Activated CD4-positive, alpha-beta T cell treated with anti-CD3 and anti-CD28 coated beads, Interleukin-2, amount 10 ng/mL, durations not matched to agents 7 days and 5 days (primary cell): Measurements from ENCODE around the gene SPNS3. TPM values are rescaled to one million over a fixed set of nuclear protein-coding genes. Genes with fewer than 3 reads are reported as not detected.

ENCODE experiments used
- CTCF ChIA-PET: fragments of 350-600 bp; sonication (Branson Sonifier 250); formaldehyde crosslinking; loops from one replicate; lab custom pipeline; 2021; ENCODE audit warnings: antibody characterized with exemption; lab: Charles Lee
- POLR2A ChIA-PET: fragments of 350-600 bp; sonication (Branson Sonifier 250); formaldehyde crosslinking; loops from one replicate; lab custom pipeline; 2021; ENCODE audit warnings: antibody characterized with exemption; lab: Charles Lee
- DNase-seq: peaks from one replicate; pipeline ENCODE4 v3.0.0-alpha.2; 2020
- H3K27ac Mint-ChIP-seq: one replicate; pipeline ENCODE4 v1.8.0; 2021; ENCODE audit warnings: mild to moderate bottlenecking, moderate library complexity, mixed read lengths
- H3K27me3 Mint-ChIP-seq: one replicate; pipeline ENCODE4 v1.8.0; 2021; ENCODE audit warnings: mixed read lengths
- H3K36me3 Mint-ChIP-seq: one replicate; pipeline ENCODE4 v1.8.0; 2021; ENCODE audit warnings: low read depth, mixed read lengths
- H3K4me1 Mint-ChIP-seq: one replicate; pipeline ENCODE4 v1.8.0; 2021; ENCODE audit warnings: mixed read lengths
- H3K4me3 Mint-ChIP-seq: one replicate; pipeline ENCODE4 v1.8.0; 2021; ENCODE audit warnings: mild to moderate bottlenecking, moderate library complexity, mixed read lengths
- H3K9me3 Mint-ChIP-seq: one replicate; pipeline ENCODE4 v1.8.0; 2021; ENCODE audit warnings: mixed read lengths
- total RNA-seq, 2 experiments: library from RNA; stranded (reverse); gene quantifications; one replicate each; pipeline ENCODE4 v1.2.3, GENCODE V29; 2021

Gene SPNS3
- total RNA-seq, 2 experiments from 2014 or later = 6.5 to 8.0 TPM

DNA sequence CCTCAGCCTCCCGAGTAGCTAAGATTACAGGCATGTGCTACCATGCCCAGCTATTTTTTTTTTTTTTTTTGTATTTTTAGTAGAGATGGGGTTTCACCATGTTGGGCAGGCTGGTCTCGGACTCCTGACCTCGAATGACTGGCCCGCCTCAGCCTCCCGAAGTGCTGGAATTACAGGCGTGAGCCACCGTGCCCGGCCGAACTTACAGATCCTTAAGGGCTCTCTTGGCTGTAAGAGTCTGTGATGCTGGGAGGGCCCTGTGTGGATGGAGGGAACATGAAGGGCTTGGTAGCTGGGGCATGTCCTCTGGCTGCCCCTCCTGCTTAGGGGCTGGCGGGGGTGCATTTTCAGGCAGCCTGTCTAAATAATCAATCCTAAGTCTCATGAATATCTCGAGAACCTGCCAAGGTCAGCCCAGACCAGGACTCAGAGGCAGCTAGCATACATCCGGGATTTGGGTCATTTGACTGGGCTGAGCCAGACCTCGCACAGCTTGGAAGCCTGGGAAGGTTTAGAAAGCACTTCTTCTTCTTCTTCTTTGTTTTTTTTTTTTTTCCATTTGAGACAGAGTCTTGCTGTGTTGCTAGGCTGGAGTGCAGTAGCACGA, 17.1 kb downstream of the SPNS3 start:
- no peak overlapping the region for H3K4me3 Mint-ChIP-seq
- H3K9me3 Mint-ChIP-seq = no peaks in the 10 kb centered on the region
- no peaks in the 10 kb centered on the region for H3K27me3 Mint-ChIP-seq
- no peak overlapping the region for H3K27ac Mint-ChIP-seq
- CTCF ChIA-PET = interaction anchor here (0.5 to 1.5 kb wide), 3 partner anchors 14 to 275 kb away, joined by 3 to 4 read pairs (median 3); no protein-coding TSS in a partner anchor
- H3K4me1 Mint-ChIP-seq = peaks cover 9% of the 10 kb centered on the region
- DNase-seq = no peak
- POLR2A ChIA-PET = no interaction called here
- H3K36me3 Mint-ChIP-seq = no peaks in the 10 kb centered on the region

DNA sequence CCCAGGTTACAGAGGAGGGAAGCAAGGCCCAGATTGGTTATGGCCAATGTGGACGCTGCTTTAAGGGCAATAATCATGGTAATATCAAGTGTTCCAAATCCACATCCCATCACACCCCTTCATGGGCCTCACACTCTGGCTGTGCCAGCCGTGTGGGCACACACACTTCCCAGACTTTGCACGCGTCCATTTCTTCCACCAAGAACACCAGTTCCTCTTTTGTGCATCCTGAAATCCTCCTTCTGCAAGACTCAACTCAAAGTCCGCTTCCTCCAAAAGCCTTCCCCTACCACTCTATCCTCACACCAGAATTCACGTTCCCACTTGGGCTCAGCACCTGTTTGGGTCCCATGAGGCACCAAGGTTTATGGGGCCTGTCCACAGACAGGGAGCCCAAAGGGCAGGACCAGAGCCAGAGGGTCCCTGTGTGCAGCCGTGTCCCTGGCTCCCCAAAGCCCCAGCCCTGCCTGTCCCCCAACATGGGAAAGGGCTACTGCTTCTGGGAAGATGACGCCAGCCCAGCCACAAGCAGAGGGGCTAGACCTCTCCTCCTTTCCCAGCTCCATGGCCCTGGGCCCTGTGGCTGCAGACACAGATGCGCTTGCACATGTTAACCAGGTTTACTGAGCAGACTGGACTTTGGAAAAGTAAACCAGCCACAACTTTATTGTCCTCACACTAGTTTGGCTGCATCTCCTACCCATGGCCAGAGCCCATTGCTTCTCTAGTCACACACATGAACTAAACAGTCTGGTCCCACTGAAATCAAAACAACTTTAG, 20.3 kb downstream of the SPNS3 start:
- DNase-seq = no peak
- Mint-ChIP-seq H3K9me3 (no peaks in the 10 kb centered on the region), H3K27ac (no peak overlapping the region), H3K4me1 (peaks cover 9% of the 10 kb centered on the region), H3K4me3 (no peak overlapping the region), H3K27me3 (no peaks in the 10 kb centered on the region), H3K36me3 (no peaks in the 10 kb centered on the region)
- POLR2A ChIA-PET = no interaction called here
- CTCF ChIA-PET = interaction anchor here (0.6 to 3.8 kb wide), 2 partner anchors 9 to 987 kb away, joined by 5 to 10 read pairs; no protein-coding TSS in a partner anchor

DNA sequence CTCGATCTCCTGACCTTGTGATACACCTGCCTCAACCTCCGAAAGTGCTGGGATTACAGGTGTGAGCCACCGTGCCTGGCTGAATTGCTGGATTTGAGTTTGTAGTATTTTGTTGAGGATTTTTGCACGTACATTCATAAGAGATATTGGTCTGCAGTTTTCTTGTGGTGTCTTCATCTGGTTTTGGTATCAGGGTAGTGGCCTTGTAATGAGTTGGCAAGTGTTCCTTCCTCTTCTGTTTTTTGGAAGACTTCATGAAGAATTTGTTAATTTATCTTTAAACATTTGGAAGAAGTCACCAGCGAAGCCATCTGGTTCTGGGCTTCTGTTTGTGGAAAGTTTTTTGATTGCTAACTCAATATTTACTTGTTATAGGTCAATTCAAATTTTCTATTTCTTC, 26.9 kb downstream of the SPNS3 start:
- peaks cover 2% of the 10 kb centered on the region for H3K27me3 Mint-ChIP-seq
- peaks cover 11% of the 10 kb centered on the region for H3K36me3 Mint-ChIP-seq
- ChIA-PET CTCF (no interaction called here), POLR2A (no interaction called here)
- no peak overlapping the region for H3K4me3 Mint-ChIP-seq
- no peaks in the 10 kb centered on the region for H3K4me1 Mint-ChIP-seq
- no peak for DNase-seq
- H3K27ac Mint-ChIP-seq = no peak overlapping the region
- H3K9me3 Mint-ChIP-seq = peaks cover 12% of the 10 kb centered on the region

DNA sequence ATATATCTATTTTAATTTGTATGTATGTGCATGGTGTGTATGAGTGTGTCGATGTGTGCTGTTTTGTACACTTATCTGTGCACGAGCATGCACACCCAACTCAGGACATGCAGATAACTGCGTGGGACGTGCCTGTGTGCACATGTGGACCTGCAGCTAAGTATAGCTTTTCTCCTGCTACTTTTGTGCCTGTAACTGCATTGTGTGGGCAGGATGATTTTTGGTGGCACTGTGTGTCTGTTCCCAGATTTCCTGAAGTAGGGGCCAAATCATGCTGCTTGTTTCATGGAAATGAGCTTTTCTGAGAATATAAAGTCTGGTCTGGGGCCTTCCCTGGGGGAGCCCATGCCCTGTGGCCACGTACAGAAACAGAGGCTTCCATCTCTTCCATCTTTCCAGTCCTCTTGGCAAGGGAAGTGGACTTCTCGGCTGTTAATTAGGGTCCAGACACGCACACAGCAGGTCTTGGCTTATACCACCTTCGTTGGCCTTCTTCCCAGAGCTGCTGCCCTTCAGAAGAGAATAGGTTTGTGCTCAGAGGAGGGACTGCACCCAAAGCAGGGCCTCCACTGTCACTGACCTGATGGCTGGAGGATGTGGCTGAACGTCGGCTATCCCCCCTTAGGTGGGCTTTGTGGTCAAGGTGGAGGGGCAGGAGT, 30.2 kb downstream of the SPNS3 start:
- Mint-ChIP-seq H3K4me1 (no peaks in the 10 kb centered on the region), H3K4me3 (no peak overlapping the region)
- CTCF ChIA-PET = interaction anchor here (0.6 kb wide), 1 partner anchor 491 kb away, joined by 5 read pairs; no protein-coding TSS in a partner anchor

DNA sequence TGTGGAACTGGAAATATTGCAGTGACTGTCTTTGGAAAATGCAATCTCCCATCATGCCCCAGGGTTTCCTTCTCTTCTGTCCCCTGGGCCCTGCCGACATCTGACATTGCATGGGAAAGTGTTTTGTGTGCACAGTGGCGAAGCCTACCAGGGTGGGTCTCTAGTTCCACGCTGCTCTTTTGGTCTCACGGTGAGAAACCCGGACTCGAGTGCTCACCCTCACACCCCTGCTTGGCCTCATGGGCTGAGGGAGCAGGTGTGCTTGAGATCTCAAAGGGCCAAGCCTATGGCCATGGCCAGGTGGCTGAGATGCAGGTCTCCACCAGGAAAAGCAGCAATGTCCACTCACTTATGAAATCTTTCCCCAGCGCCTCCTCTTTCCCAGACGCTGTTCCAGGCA, 32.0 kb downstream of the SPNS3 start:
- Mint-ChIP-seq H3K4me3 (no peak overlapping the region), H3K27ac (no peak overlapping the region), H3K36me3 (peaks cover 3% of the 10 kb centered on the region), H3K4me1 (no peaks in the 10 kb centered on the region), H3K9me3 (peaks cover 4% of the 10 kb centered on the region), H3K27me3 (no peaks in the 10 kb centered on the region)
- ChIA-PET CTCF (no interaction called here), POLR2A (no interaction called here)
- DNase-seq = no peak

More for the DNA sequence above, 30.2 kb downstream of the SPNS3 start:
- Mint-ChIP-seq H3K27me3 (peaks cover 2% of the 10 kb centered on the region), H3K36me3 (peaks cover 11% of the 10 kb centered on the region), H3K27ac (no peak overlapping the region), H3K9me3 (peaks cover 12% of the 10 kb centered on the region)
- POLR2A ChIA-PET = no interaction called here
- DNase-seq = no peak

DNA sequence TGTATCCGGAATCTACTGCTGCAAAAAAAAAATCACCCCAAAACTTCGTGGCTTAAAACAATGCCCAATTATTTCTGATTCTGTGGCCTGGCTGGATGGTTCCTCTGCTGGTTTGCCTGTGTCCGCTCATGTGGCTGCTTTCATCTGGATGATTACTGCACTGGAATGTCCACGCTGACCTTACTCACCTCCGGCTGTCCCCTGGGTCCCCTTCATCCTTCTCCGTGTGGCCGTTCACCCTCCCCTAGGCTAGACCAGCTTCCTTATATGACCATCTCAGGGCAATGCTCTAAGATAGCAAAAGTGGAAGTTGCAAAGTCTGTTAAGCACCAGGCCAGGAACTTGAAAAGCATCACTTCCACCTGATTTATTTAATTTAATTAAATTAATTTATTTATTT, 33.5 kb downstream of the SPNS3 start:
- H3K4me1 Mint-ChIP-seq = no peaks in the 10 kb centered on the region
- no peaks in the 10 kb centered on the region for H3K36me3 Mint-ChIP-seq
- H3K27ac Mint-ChIP-seq = no peak overlapping the region
- H3K4me3 Mint-ChIP-seq = no peak overlapping the region
- POLR2A ChIA-PET = no interaction called here
- CTCF ChIA-PET = no interaction called here
- H3K27me3 Mint-ChIP-seq = peaks cover 3% of the 10 kb centered on the region
- DNase-seq = no peak
- no peaks in the 10 kb centered on the region for H3K9me3 Mint-ChIP-seq

DNA sequence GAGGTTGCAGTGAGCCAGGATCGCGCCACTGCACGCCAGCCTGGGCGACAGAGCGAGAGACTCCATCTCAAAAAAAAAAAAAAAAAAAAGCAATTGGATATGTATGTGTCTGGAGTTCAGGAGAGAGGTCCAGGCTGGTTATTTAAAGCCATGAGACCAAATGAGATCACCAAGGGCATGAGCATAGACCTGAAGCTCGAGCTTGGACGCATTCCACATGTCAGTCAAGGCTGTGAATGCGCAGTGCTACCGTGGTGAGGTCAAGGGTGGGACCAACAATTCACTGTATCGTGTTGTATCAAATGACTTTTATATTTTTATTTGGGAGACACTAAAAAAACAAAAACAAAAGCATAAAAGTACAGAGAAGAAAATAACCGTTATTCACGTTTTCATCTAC, 35.8 kb downstream of the SPNS3 start:
- Mint-ChIP-seq H3K36me3 (no peaks in the 10 kb centered on the region), H3K27ac (no peak overlapping the region), H3K4me3 (no peak overlapping the region), H3K4me1 (no peaks in the 10 kb centered on the region), H3K9me3 (no peaks in the 10 kb centered on the region), H3K27me3 (peaks cover 3% of the 10 kb centered on the region)
- CTCF ChIA-PET = no interaction called here
- POLR2A ChIA-PET = no interaction called here
- no peak for DNase-seq

DNA sequence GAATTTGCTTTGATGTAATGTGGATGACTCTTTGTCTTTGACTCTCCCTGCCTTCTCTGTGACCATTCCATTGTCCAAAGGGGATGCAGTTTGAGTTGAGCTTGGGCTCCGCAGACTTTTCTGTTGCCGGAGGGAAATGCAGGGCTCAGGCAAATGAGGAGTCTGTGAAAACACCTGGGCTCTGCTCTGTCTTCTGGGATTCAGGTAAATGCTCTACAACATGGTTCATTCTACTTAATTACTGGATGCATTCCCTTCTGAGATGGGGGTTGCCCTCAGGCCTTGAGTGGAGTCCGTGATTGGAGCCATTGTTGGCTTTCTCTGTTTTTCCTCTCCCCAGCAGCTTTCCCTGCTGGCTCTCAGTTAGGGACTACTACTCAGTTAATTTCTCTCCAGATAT, 38.5 kb downstream of the SPNS3 start:
- H3K4me3 Mint-ChIP-seq = no peak overlapping the region
- ChIA-PET CTCF (interaction anchor here (1.2 kb wide), 1 partner anchor 27 kb away, joined by 3 read pairs; no protein-coding TSS in a partner anchor), POLR2A (no interaction called here)
- H3K9me3 Mint-ChIP-seq = no peaks in the 10 kb centered on the region
- H3K27ac Mint-ChIP-seq = no peak overlapping the region
- no peaks in the 10 kb centered on the region for H3K4me1 Mint-ChIP-seq
- DNase-seq = no peak
- H3K36me3 Mint-ChIP-seq = no peaks in the 10 kb centered on the region
- peaks cover 3% of the 10 kb centered on the region for H3K27me3 Mint-ChIP-seq

DNA sequence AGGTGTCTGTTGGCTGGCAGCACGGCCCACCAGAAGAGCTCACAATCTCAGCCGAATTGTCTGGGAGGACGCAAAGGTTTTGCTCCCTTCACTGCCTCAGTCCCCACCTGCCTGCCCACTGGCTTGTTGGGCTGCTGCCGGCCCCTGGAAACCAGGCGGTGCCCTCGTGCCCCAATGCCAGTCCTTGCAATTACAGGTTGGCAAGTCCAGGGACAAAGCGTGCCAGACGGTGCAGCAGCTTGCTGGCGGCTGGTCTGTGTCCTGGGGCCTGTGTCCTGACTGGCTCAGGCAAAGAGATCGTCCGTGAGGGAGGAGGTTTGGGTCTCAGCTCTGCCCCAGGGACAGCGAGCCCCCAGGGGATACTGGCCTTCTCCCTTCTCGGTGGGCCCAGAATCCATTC, 40.4 kb downstream of the SPNS3 start:
- no peaks in the 10 kb centered on the region for H3K4me1 Mint-ChIP-seq
- POLR2A ChIA-PET = interaction anchor here (0.9 kb wide), 1 partner anchor 352 kb away, joined by 4 read pairs; no protein-coding TSS in a partner anchor
- CTCF ChIA-PET = interaction anchor here (0.5 kb wide), 1 partner anchor 172 kb away, joined by 3 read pairs; no protein-coding TSS in a partner anchor
- H3K9me3 Mint-ChIP-seq = no peaks in the 10 kb centered on the region
- no peak for DNase-seq
- H3K27me3 Mint-ChIP-seq = peaks cover 3% of the 10 kb centered on the region
- no peak overlapping the region for H3K27ac Mint-ChIP-seq
- H3K4me3 Mint-ChIP-seq = no peak overlapping the region
- no peaks in the 10 kb centered on the region for H3K36me3 Mint-ChIP-seq

DNA sequence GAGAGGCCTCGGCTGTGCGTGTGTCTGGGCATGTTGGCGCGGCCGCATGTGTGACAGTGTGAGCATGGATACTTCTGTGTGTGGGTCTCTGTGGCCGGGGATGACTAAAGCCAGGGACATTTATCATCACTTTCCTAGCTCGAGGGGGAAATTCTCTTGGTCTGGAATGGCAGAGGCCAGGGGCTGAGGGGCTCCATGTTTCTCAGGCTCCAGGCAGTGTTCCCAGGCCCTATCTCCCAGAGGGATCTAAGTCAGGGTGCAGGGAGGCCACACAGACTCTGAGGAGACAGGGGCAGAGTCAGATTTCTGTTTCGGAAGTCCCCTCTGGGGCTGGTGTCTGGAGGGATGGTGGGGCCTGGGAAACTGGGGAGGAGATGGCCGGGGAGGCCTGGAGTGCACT, 41.3 kb downstream of the SPNS3 start:
- POLR2A ChIA-PET = no interaction called here

DNA sequence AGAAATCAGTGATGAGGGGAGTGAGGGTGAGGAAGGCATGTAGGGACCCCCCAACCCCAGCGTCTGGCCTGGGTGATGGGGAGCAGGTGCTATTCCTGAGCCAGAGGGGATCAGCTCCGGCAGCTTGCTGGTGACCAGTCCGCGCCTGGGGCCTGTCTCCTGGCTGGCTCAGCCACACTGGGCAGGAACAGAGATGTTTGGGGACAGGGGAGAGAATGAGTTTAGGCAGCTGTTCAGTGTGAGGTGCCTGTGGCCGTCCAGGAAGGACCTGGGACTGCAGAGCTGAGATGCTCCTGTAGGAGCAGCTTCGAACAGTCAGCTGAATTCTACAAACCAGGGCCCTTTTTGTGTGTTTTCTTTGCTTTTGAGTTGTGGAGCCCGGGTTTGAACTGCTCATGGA, 41.7 kb downstream of the SPNS3 start:
- ChIA-PET POLR2A (no interaction called here), CTCF (no interaction called here)
- H3K36me3 Mint-ChIP-seq = no peaks in the 10 kb centered on the region
- peaks cover 3% of the 10 kb centered on the region for H3K27me3 Mint-ChIP-seq
- H3K4me1 Mint-ChIP-seq = peaks cover 8% of the 10 kb centered on the region
- H3K27ac Mint-ChIP-seq = no peak overlapping the region
- H3K9me3 Mint-ChIP-seq = no peaks in the 10 kb centered on the region
- no peak overlapping the region for H3K4me3 Mint-ChIP-seq
- DNase-seq = no peak

More for the DNA sequence above, 41.3 kb downstream of the SPNS3 start:
- no peaks in the 10 kb centered on the region for H3K36me3 Mint-ChIP-seq
- no peak for DNase-seq
- H3K9me3 Mint-ChIP-seq = no peaks in the 10 kb centered on the region
- H3K27me3 Mint-ChIP-seq = peaks cover 3% of the 10 kb centered on the region
- H3K4me3 Mint-ChIP-seq = no peak overlapping the region
- CTCF ChIA-PET = no interaction called here
- H3K4me1 Mint-ChIP-seq = peaks cover 6% of the 10 kb centered on the region
- no peak overlapping the region for H3K27ac Mint-ChIP-seq

DNA sequence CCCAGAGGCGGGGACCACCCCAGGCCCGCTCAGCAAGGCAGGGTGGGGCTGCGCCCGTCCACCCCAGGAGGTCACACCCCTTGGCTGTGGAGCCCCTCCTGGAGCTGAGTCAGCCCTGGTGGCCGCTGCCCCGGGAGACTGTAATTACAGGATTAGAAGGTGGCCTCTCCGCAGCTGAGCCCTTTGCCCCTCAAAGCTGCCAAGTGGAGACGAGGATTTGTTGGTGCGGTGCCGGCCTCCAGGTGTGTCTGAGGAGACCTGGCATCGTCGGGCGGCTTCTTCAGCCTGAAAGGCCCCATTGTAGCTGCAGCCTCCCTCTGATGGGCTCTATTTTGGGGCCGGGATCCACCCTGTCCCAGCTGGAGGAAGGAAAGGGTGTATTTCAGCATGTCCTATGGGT, 42.3 kb downstream of the SPNS3 start:
- POLR2A ChIA-PET = no interaction called here

DNA sequence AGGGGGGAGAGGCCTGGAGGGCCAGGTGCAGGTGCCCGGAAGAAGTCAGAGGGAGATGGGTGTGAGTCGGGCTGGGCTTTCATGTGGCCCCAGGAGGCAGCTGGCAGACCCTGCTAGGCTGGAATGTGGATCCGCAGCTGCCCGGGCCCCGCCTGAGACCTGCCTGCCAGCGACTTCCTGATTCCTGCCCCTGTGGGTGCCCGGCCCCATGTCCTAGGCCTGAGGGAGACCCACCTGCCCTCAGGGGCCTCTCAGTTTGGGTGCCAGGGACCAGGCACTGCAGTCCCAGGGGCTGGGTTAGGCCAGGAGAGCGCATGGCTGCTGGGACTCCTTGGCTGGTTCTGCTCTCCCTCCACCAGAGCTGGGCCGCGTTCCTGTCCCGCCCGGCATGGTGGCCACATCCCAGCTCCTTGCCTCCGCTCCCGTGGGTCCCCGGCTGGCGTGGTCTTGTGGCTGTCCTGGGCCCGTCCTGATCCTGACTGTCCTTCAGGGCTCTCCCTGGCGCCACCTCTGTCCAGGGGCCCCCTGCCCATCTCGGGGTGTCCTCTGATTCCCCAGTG, 42.9 kb downstream of the SPNS3 start:
- CTCF ChIA-PET = no interaction called here
- Mint-ChIP-seq H3K36me3 (no peaks in the 10 kb centered on the region), H3K9me3 (no peaks in the 10 kb centered on the region), H3K27ac (no peak overlapping the region), H3K4me1 (peaks cover 18% of the 10 kb centered on the region), H3K4me3 (no peak overlapping the region), H3K27me3 (peaks cover 3% of the 10 kb centered on the region)
- POLR2A ChIA-PET = no interaction called here
- DNase-seq = no peak

More for the DNA sequence above, 42.3 kb downstream of the SPNS3 start:
- DNase-seq = no peak
- no peak overlapping the region for H3K27ac Mint-ChIP-seq
- no peaks in the 10 kb centered on the region for H3K36me3 Mint-ChIP-seq
- H3K4me3 Mint-ChIP-seq = no peak overlapping the region
- H3K4me1 Mint-ChIP-seq = peaks cover 12% of the 10 kb centered on the region
- H3K27me3 Mint-ChIP-seq = peaks cover 3% of the 10 kb centered on the region
- no peaks in the 10 kb centered on the region for H3K9me3 Mint-ChIP-seq
- CTCF ChIA-PET = no interaction called here
